A673 (cell line): ENCODE results near the gene KLC3. TPM values are rescaled to one million over a fixed set of nuclear protein-coding genes. Genes with fewer than 3 reads are reported as not detected.

Experiments used
- BruUV-seq: library from RNA; stranded (reverse); fragments of 400-500 nt; replicated peaks from 2 replicates; lab custom pipeline; 2021; lab: Mats Ljungman, UMichigan
- CTCF ChIA-PET: fragments of 300-600 bp; sonication (Branson Sonifier 250); formaldehyde crosslinking; loops from one replicate; lab custom pipeline; 2022; ENCODE audit warnings: antibody characterized with exemption; lab: Charles Lee
- POLR2A ChIA-PET: fragments of 300-600 bp; sonication (Branson Sonifier 250); formaldehyde crosslinking; loops from one replicate; lab custom pipeline; 2022; ENCODE audit warnings: antibody characterized with exemption; ENCODE audit not compliant: low non-redundant PET; lab: Charles Lee
- DNase-seq: peaks from one replicate; pipeline ENCODE4 v3.0.0-alpha.2; 2015; ENCODE audit warnings: low spot score
- H3K27ac ChIP-seq: fragments of 200-600 bp; sonication (generic); 2 replicates; pipeline ENCODE4 v1.5.1; 2016; ENCODE audit warnings: mixed run types, low read depth, mild to moderate bottlenecking, mixed read lengths, antibody characterized with exemption, low read length; ENCODE audit not compliant: poor library complexity, severe bottlenecking
- H3K27me3 ChIP-seq: fragments of 200-600 bp; sonication (generic); replicated peaks from 2 replicates; pipeline ENCODE4 v1.6.1; 2017; ENCODE audit warnings: mixed run types, low read depth, mild to moderate bottlenecking, mixed read lengths, antibody characterized with exemption, low read length; ENCODE audit not compliant: insufficient read depth, poor library complexity
- H3K36me3 ChIP-seq: fragments of 200-600 bp; sonication (generic); 2 replicates; pipeline ENCODE4 v1.6.1; 2016; ENCODE audit warnings: mixed run types, mild to moderate bottlenecking, mixed read lengths, antibody characterized with exemption, low read length; ENCODE audit not compliant: insufficient read depth, poor library complexity, severe bottlenecking
- H3K4me1 ChIP-seq: fragments of 200-600 bp; sonication (generic); 2 replicates; pipeline ENCODE4 v1.6.1; 2017; ENCODE audit warnings: mixed run types, mild to moderate bottlenecking, mixed read lengths, antibody characterized with exemption, low read length; ENCODE audit not compliant: insufficient read depth, poor library complexity, severe bottlenecking
- H3K4me3 ChIP-seq: fragments of 200-600 bp; sonication (generic); 2 replicates; pipeline ENCODE4 v1.5.1; 2016; ENCODE audit warnings: low read depth, mixed run types, mild to moderate bottlenecking, mixed read lengths, low read length; ENCODE audit not compliant: poor library complexity, severe bottlenecking
- H3K9me3 ChIP-seq: fragments of 200-600 bp; sonication (generic); 2 replicates; pipeline ENCODE4 v1.6.1; 2016; ENCODE audit warnings: mixed run types, low read depth, mild to moderate bottlenecking, mixed read lengths, antibody characterized with exemption, low read length; ENCODE audit not compliant: poor library complexity, severe bottlenecking
- CTCF ChIP-seq: fragments of 300-800, 200-600 bp; sonication (generic); conservative IDR thresholded peaks from 2 replicates; pipeline ENCODE4 v1.5.1; 2017; ENCODE audit warnings: low read depth, mild to moderate bottlenecking, antibody characterized with exemption, low read length, moderate library complexity, mixed read lengths
- EZH2 ChIP-seq: fragments of 200-600 bp; sonication (generic); IDR thresholded peaks from 2 replicates; pipeline ENCODE4 v1.6.1; 2017; ENCODE audit warnings: borderline replicate concordance, low read depth, mild to moderate bottlenecking, mixed read lengths, antibody characterized with exemption, low read length; ENCODE audit not compliant: poor library complexity, severe bottlenecking
- intact Hi-C: fragments of 100-400 bp; cut with micrococcal nuclease; formaldehyde crosslinking; loops from one replicate; pipeline ENCODE4 v1.10.0; 2022; ENCODE audit not compliant: unreplicated experiment
- total RNA-seq: library from RNA; stranded (reverse); gene quantifications from 2 replicates; pipeline ENCODE4 v1.2.3, GENCODE V29; 2021

KLC3 gene
- total RNA-seq, 1 experiment from 2014 or later = 0.49 TPM

- POLR2A ChIA-PET = no interaction called here
Observed at GRCh38 chr19:45314708-45315245, 25.8 kb upstream of the KLC3 start.

GRCh38 chr19:45315304-45315703 is 25.2 kb upstream of the KLC3 start:
- Histone ChIP-seq H3K4me1 (no peaks in the 10 kb centered on the region), H3K9me3 (no peaks in the 10 kb centered on the region), H3K4me3 (no peak overlapping the region), H3K27ac (no peak overlapping the region), H3K36me3 (no peaks in the 10 kb centered on the region), H3K27me3 (no peaks in the 10 kb centered on the region)
- DNase-seq = no peak
- ChIA-PET POLR2A (no interaction called here), CTCF (no interaction called here)
- TF ChIP-seq CTCF = no peak
- no peak for TF ChIP-seq EZH2
- no TSS peak for BruUV-seq
- intact Hi-C loops = no loop called here

More at GRCh38 chr19:45314708-45315245, 25.8 kb upstream of the KLC3 start:
- Histone ChIP-seq H3K36me3 (no peaks in the 10 kb centered on the region), H3K27ac (no peak overlapping the region), H3K27me3 (no peaks in the 10 kb centered on the region), H3K9me3 (no peaks in the 10 kb centered on the region), H3K4me3 (no peak overlapping the region), H3K4me1 (no peaks in the 10 kb centered on the region)
- BruUV-seq = no TSS peak
- no peak for TF ChIP-seq EZH2
- TF ChIP-seq CTCF = no peak
- intact Hi-C loops = no loop called here
- DNase-seq = no peak
- CTCF ChIA-PET = no interaction called here

- no peaks in the 10 kb centered on the region for H3K9me3 ChIP-seq
- no peak overlapping the region for H3K27ac ChIP-seq
- CTCF ChIA-PET = interaction anchor here (0.6 kb wide), 1 partner anchor 155 kb away, joined by 4 read pairs; no protein-coding TSS in a partner anchor
- intact Hi-C loops = no loop called here
- no peak overlapping the region for H3K4me3 ChIP-seq
- no peaks in the 10 kb centered on the region for H3K27me3 ChIP-seq
- H3K4me1 ChIP-seq = no peaks in the 10 kb centered on the region
- DNase-seq = no peak
- no peaks in the 10 kb centered on the region for H3K36me3 ChIP-seq
- POLR2A ChIA-PET = no interaction called here
- TF ChIP-seq CTCF (no peak), EZH2 (no peak)
- no TSS peak for BruUV-seq
Observed at GRCh38 chr19:45320997-45321775, 19.4 kb upstream of the KLC3 start.
